H1 (cell line): ENCODE measurements around the gene NKTR. TPM values are rescaled to one million over a fixed set of nuclear protein-coding genes. Genes with fewer than 3 reads are reported as not detected.

Experiments used
- CTCF ChIA-PET: fragments of 300-600 bp; sonication (Branson Sonifier 250); formaldehyde crosslinking; loops from one replicate; lab custom pipeline; 2021; ENCODE audit not compliant: partially characterized antibody; lab: Charles Lee
- POLR2A ChIA-PET: fragments of 300-600 bp; sonication (Branson Sonifier 250); formaldehyde crosslinking; loops from one replicate; lab custom pipeline; 2021; ENCODE audit warnings: inconsistent platforms; ENCODE audit not compliant: partially characterized antibody; lab: Charles Lee
- DNase-seq, 2 experiments: peaks; one replicate each; pipeline versions ENCODE4 v3.0.0 to v3.0.0-alpha.2; 2010 to 2022; ENCODE audit warnings: low spot score in 2 of 2, low read depth in 1 of 2, mixed read lengths in 1 of 2
- FAIRE-seq: peaks from 2 replicates; lab custom pipeline; 2011; peaks lifted over from hg19 to GRCh38; lab: Jason Lieb, UNC
- H2AFZ ChIP-seq: 2 replicates; pipeline ENCODE4 v1.8.1; 2012; ENCODE audit warnings: low read length, inconsistent platforms
- H2AK5ac ChIP-seq: 2 replicates; pipeline ENCODE4 v1.6.1; 2013; ENCODE audit warnings: low read depth, low read length
- H2BK120ac ChIP-seq: replicated peaks from 2 replicates; pipeline ENCODE3; 2013; ENCODE audit warnings: low read depth, low read length, inconsistent platforms
- H2BK12ac ChIP-seq: 2 replicates; pipeline ENCODE4 v1.6.1; 2013; ENCODE audit warnings: low read depth, low read length
- H2BK15ac ChIP-seq: 2 replicates; pipeline ENCODE4 v1.6.1; 2013; ENCODE audit warnings: low read length
- H2BK20ac ChIP-seq: 2 replicates; pipeline ENCODE4 v1.6.1; 2013; ENCODE audit warnings: low read length
- H2BK5ac ChIP-seq: 2 replicates; pipeline ENCODE4 v1.6.1; 2013; ENCODE audit warnings: low read depth, low read length
- H3K14ac ChIP-seq: 2 replicates; pipeline ENCODE4 v1.6.1; 2013; ENCODE audit warnings: inconsistent platforms; ENCODE audit not compliant: insufficient read length
- H3K18ac ChIP-seq: 2 replicates; pipeline ENCODE4 v1.6.1; 2013; ENCODE audit warnings: low read length; ENCODE audit errors: extremely low read depth
- H3K23ac ChIP-seq: 2 replicates; pipeline ENCODE4 v1.6.1; 2013; ENCODE audit warnings: inconsistent platforms; ENCODE audit not compliant: insufficient read length
- H3K23me2 ChIP-seq: 2 replicates; pipeline ENCODE4 v1.6.1; 2013; ENCODE audit warnings: low read depth, low read length
- H3K27ac ChIP-seq: 2 replicates; pipeline ENCODE4 v1.6.1; 2011; ENCODE audit warnings: low read depth, low read length, inconsistent platforms
- H3K27me3 ChIP-seq, 4 experiments: replicated peaks in 1 of 4; 1 replicate in 1 of 4; 2 replicates in 3 of 4; pipeline versions ENCODE4 v1.6.1 to v1.8.1; 2011 to 2013; ENCODE audit warnings: low read length in 3 of 4, mild to moderate bottlenecking in 3 of 4, inconsistent platforms in 2 of 4, mixed read lengths in 2 of 4, moderate library complexity in 1 of 4; ENCODE audit not compliant: control insufficient read depth in 3 of 4, insufficient read depth in 3 of 4; ENCODE audit errors: extremely low read depth in 1 of 4
- H3K36me3 ChIP-seq, 4 experiments: 2 replicates each; pipeline versions ENCODE4 v1.6.1 to v1.8.1; 2011 to 2013; ENCODE audit warnings: mild to moderate bottlenecking in 4 of 4, low read length in 3 of 4, moderate library complexity in 2 of 4, control low read depth in 1 of 4, inconsistent platforms in 1 of 4; ENCODE audit not compliant: insufficient read depth in 4 of 4, control insufficient read depth in 2 of 4
- H3K4ac ChIP-seq: replicated peaks from 2 replicates; pipeline ENCODE3; 2013; ENCODE audit warnings: low read length, low read depth, mixed read lengths, inconsistent platforms; ENCODE audit not compliant: insufficient read length
- H3K4me1 ChIP-seq, 4 experiments: replicated peaks in 1 of 4; 1 replicate in 1 of 4; 2 replicates in 3 of 4; pipeline versions ENCODE4 v1.6.1 to v1.8.1; 2011 to 2013; ENCODE audit warnings: low read length in 3 of 4, inconsistent platforms in 2 of 4, mixed read lengths in 1 of 4; ENCODE audit not compliant: insufficient read depth in 4 of 4, control insufficient read depth in 3 of 4
- H3K4me2 ChIP-seq, 2 experiments: 2 replicates each; pipeline versions ENCODE4 v1.6.1 to v1.8.1; 2011 to 2013; ENCODE audit warnings: low read depth in 2 of 2, low read length in 2 of 2, control low read depth in 1 of 2, inconsistent platforms in 1 of 2, mild to moderate bottlenecking in 1 of 2; ENCODE audit not compliant: insufficient read depth in 1 of 2
- H3K4me3 ChIP-seq, 4 experiments: fragments of 200-600, 300-600 bp in 1 of 4; sonication (generic), shearing (Covaris generic), sonication (Bioruptor Twin) in 1 of 4; 2 replicates each; pipeline versions ENCODE4 v1.5.1 to v1.8.1; 2011 to 2016; ENCODE audit warnings: low read length in 4 of 4, low read depth in 3 of 4, control low read depth in 2 of 4, inconsistent platforms in 2 of 4, mild to moderate bottlenecking in 2 of 4, mixed read lengths in 1 of 4, moderate library complexity in 1 of 4; ENCODE audit not compliant: insufficient read depth in 2 of 4; ENCODE audit errors: extremely low read depth in 1 of 4
- H3K56ac ChIP-seq: replicated peaks from 2 replicates; pipeline ENCODE3; 2013; ENCODE audit warnings: low read depth, mild to moderate bottlenecking, mixed read lengths, low read length, inconsistent platforms; ENCODE audit not compliant: insufficient read length
- H3K79me1 ChIP-seq: 2 replicates; pipeline ENCODE4 v1.6.1; 2013; ENCODE audit warnings: low read depth, low read length, control low read depth
- H3K79me2 ChIP-seq, 2 experiments: 2 replicates each; pipeline versions ENCODE4 v1.6.1 to v1.8.1; 2012 to 2013; ENCODE audit warnings: low read length in 2 of 2, mild to moderate bottlenecking in 2 of 2, inconsistent platforms in 1 of 2; ENCODE audit not compliant: insufficient read depth in 2 of 2, control insufficient read depth in 1 of 2
- H3K9ac ChIP-seq, 4 experiments: replicated peaks in 1 of 4; 1 replicate in 1 of 4; 2 replicates in 3 of 4; pipeline versions ENCODE4 v1.6.1 to v1.8.1; 2011 to 2013; ENCODE audit warnings: low read depth in 3 of 4, low read length in 3 of 4, control low read depth in 2 of 4, mild to moderate bottlenecking in 2 of 4, moderate library complexity in 2 of 4, inconsistent platforms in 1 of 4; ENCODE audit errors: extremely low read depth in 1 of 4
- H3K9me3 ChIP-seq, 2 experiments: 2 replicates each; pipeline versions ENCODE4 v1.6.1 to v1.8.1; 2012 to 2013; ENCODE audit warnings: mild to moderate bottlenecking in 2 of 2, moderate library complexity in 2 of 2, control low read depth in 1 of 2, inconsistent platforms in 1 of 2, low read depth in 1 of 2, low read length in 1 of 2, mixed read lengths in 1 of 2; ENCODE audit not compliant: insufficient read depth in 2 of 2
- H4K20me1 ChIP-seq, 2 experiments: replicated peaks in 1 of 2; 2 replicates each; pipeline versions ENCODE3 to v1.8.1; 2011 to 2013; ENCODE audit warnings: inconsistent platforms in 2 of 2, low read length in 2 of 2, mild to moderate bottlenecking in 1 of 2; ENCODE audit not compliant: insufficient read depth in 2 of 2, control insufficient read depth in 1 of 2
- H4K5ac ChIP-seq: 2 replicates; pipeline ENCODE4 v1.6.1; 2013; ENCODE audit warnings: low read length, low read depth, mixed read lengths, inconsistent platforms; ENCODE audit not compliant: insufficient read length
- H4K8ac ChIP-seq: 2 replicates; pipeline ENCODE4 v1.8.0; 2013; ENCODE audit warnings: mild to moderate bottlenecking, moderate library complexity, low read length, inconsistent platforms; ENCODE audit not compliant: insufficient read depth; ENCODE audit errors: extremely low read depth
- H4K91ac ChIP-seq: replicated peaks from 2 replicates; pipeline ENCODE3; 2013; ENCODE audit warnings: low read length, mixed read lengths, inconsistent platforms; ENCODE audit not compliant: insufficient read length
- BCL11A ChIP-seq, 2 experiments: IDR thresholded peaks; one replicate each; pipeline ENCODE4 v1.6.1; 2011; ENCODE audit warnings: low read depth in 2 of 2, low read length in 2 of 2, mild to moderate bottlenecking in 2 of 2
- CREB1 ChIP-seq: IDR thresholded peaks from 2 replicates; pipeline ENCODE4 v1.6.1; 2012; ENCODE audit warnings: inconsistent platforms
- EP300 ChIP-seq, 2 experiments: IDR thresholded peaks; 1 replicate in 1 of 2; 2 replicates in 1 of 2; pipeline ENCODE4 v1.6.1; 2011 to 2012; ENCODE audit warnings: low read depth in 2 of 2, low read length in 2 of 2, mild to moderate bottlenecking in 2 of 2, borderline replicate concordance in 1 of 2, inconsistent platforms in 1 of 2, moderate library complexity in 1 of 2
- EZH2 ChIP-seq: fragments of 200-600 bp; sonication (generic); IDR thresholded peaks from 2 replicates; pipeline ENCODE4 v1.7.1; 2012; ENCODE audit warnings: low read depth, mild to moderate bottlenecking, moderate library complexity, low read length, inconsistent platforms; ENCODE audit not compliant: severe bottlenecking
- MAFK ChIP-seq: IDR thresholded peaks from 2 replicates; pipeline ENCODE4 v1.6.1; 2012; ENCODE audit warnings: low read depth, mild to moderate bottlenecking, improper control_type of control experiment, low read length
- NANOG ChIP-seq: IDR thresholded peaks from 2 replicates; pipeline ENCODE4 v1.6.1; 2011; ENCODE audit warnings: low read length, low read depth, mild to moderate bottlenecking, inconsistent platforms; ENCODE audit not compliant: insufficient read depth, poor library complexity, severe bottlenecking
- PHF8 ChIP-seq: fragments of 200-600 bp; sonication (generic); conservative IDR thresholded peaks from 2 replicates; pipeline ENCODE4 v1.7.1; 2012; ENCODE audit warnings: low read depth, mild to moderate bottlenecking, inconsistent platforms, low read length, moderate library complexity
- POLR2AphosphoS5 ChIP-seq: IDR thresholded peaks from 2 replicates; pipeline ENCODE4 v1.6.1; 2011; ENCODE audit warnings: low read depth, low read length
- RFX5 ChIP-seq: IDR thresholded peaks from 2 replicates; pipeline ENCODE4 v1.6.1; 2011; ENCODE audit warnings: low read depth, low read length, improper control_type of control experiment, borderline replicate concordance
- SRF ChIP-seq: IDR thresholded peaks from 2 replicates; pipeline ENCODE4 v1.6.1; 2011; ENCODE audit warnings: mild to moderate bottlenecking, low read depth, low read length, moderate library complexity
- WGBS, 2 experiments: shearing (Covaris generic) in 1 of 2; methylation state at CpG; one replicate each; pipeline versions ENCODE4 v1.1.6 to v1.1.7; 2013 to 2015; ENCODE audit warnings: low lambda C conversion rate in 2 of 2, mixed read lengths in 2 of 2, inconsistent platforms in 1 of 2, low coverage in 1 of 2, missing lambda C conversion rate in 1 of 2; ENCODE audit not compliant: insufficient replicate concordance in 2 of 2, insufficient coverage in 1 of 2, insufficient read length in 1 of 2; ENCODE audit errors: extremely low coverage in 1 of 2, missing lambda C conversion rate in 1 of 2; 5-methylcytosine and 5-hydroxymethylcytosine counted together
- polyA plus RNA-seq, 7 experiments: library from polyadenylated mRNA; depleted of rRNA in 3 of 7; stranded (reverse) in 5 of 7; unstranded in 2 of 7; fragments of >200 nt in 5 of 7; fragments of 200-250 nt in 2 of 7; gene quantifications; 1 replicate in 5 of 7; 2 replicates in 1 of 7; 4 replicates in 1 of 7; pipeline versions ENCODE4 v1.2.1 to v1.2.3, GENCODE V29; 2011 to 2013; ENCODE audit warnings: missing spikeins in 2 of 7, mixed read lengths in 2 of 7
- total RNA-seq: library from RNA; stranded (reverse); fragmentation: NEBNext Ultra II Directional; extraction: Animal tissue kit (Norgen Biotek cat#: 25700); gene quantifications from 2 replicates; pipeline ENCODE4 v1.2.1, GENCODE V29; 2021

The NKTR gene
- total and polyA plus RNA-seq, 2 of the 8 experiments (the other 6 are each of a cell fraction or from before 2014, with no cell fraction given): 24.1 to 62.2 TPM

GRCh38 chr3:42674146-42674545 is 73.7 kb downstream of the NKTR start:
- no peak overlapping the region for H3K4me2 ChIP-seq
- H3K9me3 ChIP-seq: peaks cover 2 to 5% of the 10 kb centered on the region in 2 experiments; a peak in 2 of 4 replicates
- H4K91ac ChIP-seq: no peak overlapping the region
- no peak overlapping the region for H3K9ac ChIP-seq
- no peaks in the 10 kb centered on the region for H3K23me2 ChIP-seq
- H4K5ac ChIP-seq: no peak overlapping the region
- H2BK120ac ChIP-seq: no peak overlapping the region
- H3K23ac ChIP-seq: no peak overlapping the region
- 82% methylated on average over 3 of the region's 3 CpGs; no CpG with 5 or more reads in 1 of the 2 experiments for WGBS, 2 experiments
- no peaks in the 10 kb centered on the region for H4K20me1 ChIP-seq
- FAIRE-seq (no peak), DNase-seq (no peak)
- H2AK5ac ChIP-seq: no peak overlapping the region
- CTCF ChIA-PET: no interaction called here
- TF ChIP-seq POLR2AphosphoS5 (no peak), CREB1 (no peak), RFX5 (no peak), PHF8 (no peak), SRF (no peak), BCL11A (IDR thresholded peaks at IDR 0.05; ENCODE audit: low read depth in 2 of 2, low read length in 2 of 2) (no peak), NANOG (no peak), MAFK (no peak), EP300 (IDR thresholded peaks at IDR 0.05; ENCODE audit: borderline replicate concordance in 1 of 2, low read depth in 2 of 2, low read length in 2 of 2) (no peak), EZH2 (no peak)
- H3K56ac ChIP-seq: no peak overlapping the region
- POLR2A ChIA-PET: no interaction called here
- H2BK12ac ChIP-seq: no peak overlapping the region
- H3K4ac ChIP-seq: no peak overlapping the region
- H2BK15ac ChIP-seq: no peak overlapping the region
- no peaks in the 10 kb centered on the region; a peak in 1 of 7 replicates for H3K27me3 ChIP-seq
- H2AFZ ChIP-seq: no peak overlapping the region
- no peak overlapping the region for H3K18ac ChIP-seq
- H3K27ac ChIP-seq: no peak overlapping the region
- H3K4me3 ChIP-seq: no peak overlapping the region
- H3K4me1 ChIP-seq: no peaks in the 10 kb centered on the region
- H4K8ac ChIP-seq: no peak overlapping the region
- no peak overlapping the region for H3K14ac ChIP-seq
- H2BK5ac ChIP-seq: no peak overlapping the region
- H2BK20ac ChIP-seq: no peak overlapping the region
- no peaks in the 10 kb centered on the region for H3K79me2 ChIP-seq
- H3K36me3 ChIP-seq: no peaks in the 10 kb centered on the region
- H3K79me1 ChIP-seq: no peaks in the 10 kb centered on the region
